Measurements from ENCODE around the gene CSNK1G2.

- no peak for TF ChIP-seq SNAI2 (CRISPR knock-in tag; IDR thresholded peaks at IDR 0.05)
- TF ChIP-seq ARNTL (CRISPR knock-in tag; IDR thresholded peaks at IDR 0.05; ENCODE audit: borderline replicate concordance, low read depth), result no peak
- no peak for TF ChIP-seq CREB5 (CRISPR knock-in tag; IDR thresholded peaks at IDR 0.05; ENCODE audit: low read depth)
- TF ChIP-seq TSHZ2 (CRISPR knock-in tag; IDR thresholded peaks at IDR 0.05), result no peak
- TF ChIP-seq RARB (CRISPR knock-in tag; IDR thresholded peaks at IDR 0.05), result no peak
- TF ChIP-seq TCF4 (CRISPR knock-in tag; IDR thresholded peaks at IDR 0.05; ENCODE audit: borderline replicate concordance), result no peak
- no peak for TF ChIP-seq POU6F1 (CRISPR knock-in tag; IDR thresholded peaks at IDR 0.05; ENCODE audit: borderline replicate concordance, low read depth)
- TF ChIP-seq CSRNP3 (CRISPR knock-in tag; IDR thresholded peaks at IDR 0.05), result no peak
- TF ChIP-seq GLIS3 (CRISPR knock-in tag; IDR thresholded peaks at IDR 0.05), result no peak
- no peak for TF ChIP-seq ZFP30 (CRISPR knock-in tag; IDR thresholded peaks at IDR 0.05)
- TF ChIP-seq ISL1 (CRISPR knock-in tag; IDR thresholded peaks at IDR 0.05), result no peak
- TF ChIP-seq PPARA (CRISPR knock-in tag; IDR thresholded peaks at IDR 0.05; ENCODE audit: borderline replicate concordance), result no peak
These were observed 62.9 kb downstream of the CSNK1G2 start for GRCh38 chr19:2003874-2004273.

Data from SK-N-SH treated with all-trans-retinoic acid at 6 μM for 48 hours (cell line).